ENCODE results near the gene ARMC9. TPM values are rescaled to one million over a fixed set of nuclear protein-coding genes. Genes with fewer than 3 reads are reported as not detected.

The ARMC9 gene
- total and polyA plus RNA-seq, 2 donors (not counting 3 experiments of a cell fraction or from before 2014, with no cell fraction given): 16.4 to 24.2 TPM

DNA sequence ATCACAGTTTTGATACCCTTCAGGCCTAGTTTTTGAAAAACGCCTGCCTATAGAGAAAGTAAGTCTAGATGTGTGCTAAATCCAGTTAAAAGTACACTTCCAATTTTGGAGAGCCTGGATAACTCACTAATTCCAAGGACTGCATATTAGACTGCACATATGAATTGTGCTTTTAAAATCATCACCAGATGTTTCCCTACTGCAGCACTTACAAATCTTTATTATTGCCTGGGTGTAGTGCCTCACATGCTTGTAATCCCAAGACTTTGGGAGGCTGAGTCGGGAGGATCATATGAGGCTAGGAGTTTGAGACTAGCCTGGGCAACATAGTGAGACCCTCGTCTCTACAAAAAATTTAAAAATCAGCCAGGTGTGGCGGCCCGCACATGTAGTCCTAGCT is 37.7 kb upstream of the ARMC9 start:
- no peak overlapping the region for H3K9ac ChIP-seq (replicated peaks; ENCODE audit: extremely low read depth, insufficient read depth, low read length)
- intact Hi-C loops (cut with micrococcal nuclease): no loop called here
- H3K9me3 ChIP-seq (replicated peaks; ENCODE audit: control insufficient read depth, insufficient read depth, low read length): no peaks in the 10 kb centered on the region
- no peaks in the 10 kb centered on the region for H4K20me1 ChIP-seq (replicated peaks; ENCODE audit: control insufficient read depth, extremely low read depth, insufficient read depth, low read length)
- peaks cover 3 to 5% of the 10 kb centered on the region in 2 experiments for H3K36me3 ChIP-seq (ENCODE audit: control insufficient read depth in 2 of 2, extremely low read depth in 1 of 2, insufficient read depth in 2 of 2, low read length in 2 of 2)
- H3K4me3 ChIP-seq (replicated peaks in 1 of 3; ENCODE audit: insufficient read depth in 1 of 3, low read depth in 1 of 3, low read length in 3 of 3): no peak overlapping the region
- no peaks in the 10 kb centered on the region for H3K79me2 ChIP-seq (ENCODE audit: control insufficient read depth, insufficient read depth, low read length)
- FAIRE-seq: no peak
- dilution Hi-C loops (cut with MboI; ENCODE audit: extremely low pct_ligation_motif_present, low sequenced_read_pairs): no loop called here
- no peaks in the 10 kb centered on the region for H3K27me3 ChIP-seq (ENCODE audit: control insufficient read depth in 2 of 2, insufficient read depth in 2 of 2, low read length in 2 of 2)
- H3K27ac ChIP-seq (ENCODE audit: insufficient read depth, low read depth, low read length): peak overlapping the region; percentile 86
- no peaks in the 10 kb centered on the region for H3K9me1 ChIP-seq (replicated peaks; ENCODE audit: control insufficient read depth, extremely low read depth, insufficient read depth, low read length)
- no TSS peak for BruUV-seq (replicated peaks)
- H3K4me2 ChIP-seq (ENCODE audit: insufficient read depth, low read length): peak overlapping the region; percentile 22
- H2AFZ ChIP-seq (ENCODE audit: low read depth, low read length): no peak overlapping the region
- peaks cover 38% of the 10 kb centered on the region for H3K4me1 ChIP-seq (ENCODE audit: control insufficient read depth, extremely low read depth, insufficient read depth, low read length)
- TF ChIP-seq GATA2 (IDR thresholded peaks at IDR 0.05; ENCODE audit: insufficient read depth, insufficient read length, low read depth, low read length): no peak
- TF ChIP-seq JUN (IDR thresholded peaks at IDR 0.05; ENCODE audit: borderline replicate concordance, insufficient read depth, insufficient read length, low read depth): no peak
- no peak for TF ChIP-seq FOS (IDR thresholded peaks at IDR 0.05; ENCODE audit: borderline replicate concordance, insufficient read depth, low read length)
- no peak for TF ChIP-seq MYC (IDR thresholded peaks at IDR 0.05; ENCODE audit: low read depth, low read length)
- TF ChIP-seq, protein P1, sequence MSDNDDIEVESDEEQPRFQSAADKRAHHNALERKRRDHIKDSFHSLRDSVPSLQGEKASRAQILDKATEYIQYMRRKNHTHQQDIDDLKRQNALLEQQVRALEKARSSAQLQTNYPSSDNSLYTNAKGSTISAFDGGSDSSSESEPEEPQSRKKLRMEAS (IDR thresholded peaks at IDR 0.05; ENCODE audit: insufficient read depth, insufficient read length): no peak
- TF ChIP-seq, protein P2, sequence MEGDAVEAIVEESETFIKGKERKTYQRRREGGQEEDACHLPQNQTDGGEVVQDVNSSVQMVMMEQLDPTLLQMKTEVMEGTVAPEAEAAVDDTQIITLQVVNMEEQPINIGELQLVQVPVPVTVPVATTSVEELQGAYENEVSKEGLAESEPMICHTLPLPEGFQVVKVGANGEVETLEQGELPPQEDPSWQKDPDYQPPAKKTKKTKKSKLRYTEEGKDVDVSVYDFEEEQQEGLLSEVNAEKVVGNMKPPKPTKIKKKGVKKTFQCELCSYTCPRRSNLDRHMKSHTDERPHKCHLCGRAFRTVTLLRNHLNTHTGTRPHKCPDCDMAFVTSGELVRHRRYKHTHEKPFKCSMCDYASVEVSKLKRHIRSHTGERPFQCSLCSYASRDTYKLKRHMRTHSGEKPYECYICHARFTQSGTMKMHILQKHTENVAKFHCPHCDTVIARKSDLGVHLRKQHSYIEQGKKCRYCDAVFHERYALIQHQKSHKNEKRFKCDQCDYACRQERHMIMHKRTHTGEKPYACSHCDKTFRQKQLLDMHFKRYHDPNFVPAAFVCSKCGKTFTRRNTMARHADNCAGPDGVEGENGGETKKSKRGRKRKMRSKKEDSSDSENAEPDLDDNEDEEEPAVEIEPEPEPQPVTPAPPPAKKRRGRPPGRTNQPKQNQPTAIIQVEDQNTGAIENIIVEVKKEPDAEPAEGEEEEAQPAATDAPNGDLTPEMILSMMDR (IDR thresholded peaks at IDR 0.05; ENCODE audit: extremely low read depth in 1 of 2, insufficient read depth in 1 of 2, low read depth in 1 of 2, low read length in 2 of 2): no peak
- TF ChIP-seq POLR2AphosphoS5 (IDR thresholded peaks at IDR 0.05; ENCODE audit: insufficient read depth, low read depth, low read length): no peak
- no peak for TF ChIP-seq EZH2 (IDR thresholded peaks at IDR 0.05; ENCODE audit: borderline replicate concordance, low read depth, low read length, severe bottlenecking)
- no peak for TF ChIP-seq POLR2A (IDR thresholded peaks at IDR 0.05; ENCODE audit: low read depth, low read length)
- CTCF ChIA-PET: interaction anchor here (1.2 to 4.2 kb wide), 4 partner anchors 25 to 57 kb away, joined by 3 to 20 read pairs (median 4); partner anchors contain the start of gene HTR2B
- POLR2A ChIA-PET: no interaction called here
- no peak for DNase-seq (ENCODE audit: low read depth, low spot score)

All from endothelial cell of umbilical vein (primary cell).